ENCODE measurements around the gene MAPKAPK2. TPM values are rescaled to one million over a fixed set of nuclear protein-coding genes. Genes with fewer than 3 reads are reported as not detected.

MAPKAPK2 gene
- total RNA-seq, 2 experiments from 2014 or later, result 14.5 to 39.9 TPM

DNA sequence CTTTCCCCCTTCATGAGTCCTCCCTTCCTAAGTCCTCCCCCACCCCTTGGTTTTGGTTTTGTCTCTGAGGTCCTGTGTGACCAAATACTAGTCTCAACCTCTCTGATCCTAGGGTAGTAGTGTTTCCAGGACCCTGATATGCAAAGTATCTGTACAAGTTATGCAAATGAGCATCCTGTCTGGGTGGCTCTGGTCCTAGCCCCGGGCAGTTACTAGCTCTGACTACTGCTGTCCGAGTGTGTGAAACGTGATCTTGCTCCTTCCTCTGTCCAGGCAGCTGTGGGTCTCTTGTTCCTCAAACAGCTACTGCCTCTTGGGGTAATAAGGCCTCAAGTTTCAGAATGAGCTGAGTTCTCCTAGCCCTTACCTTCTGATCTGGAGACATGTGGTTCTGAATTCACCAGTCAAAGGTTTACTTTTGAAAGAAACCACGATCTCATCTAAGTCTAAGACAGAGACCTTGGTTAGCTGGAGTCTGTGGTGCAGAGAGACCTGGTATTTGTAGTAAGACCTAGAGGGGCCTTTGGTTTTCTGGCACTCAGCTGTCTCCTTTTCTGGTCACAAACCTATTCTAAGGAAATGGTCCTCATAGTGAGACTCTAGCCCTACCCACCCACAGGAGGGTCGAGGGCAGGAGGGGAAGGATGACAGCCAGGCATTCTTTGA is 54.8 kb downstream of the MAPKAPK2 start:
- ChIA-PET CTCF (ENCODE audit: unreplicated experiment) (interaction anchor here (0.9 to 1.4 kb wide), 2 partner anchors 20 to 243 kb away, joined by 3 to 4 read pairs; no protein-coding TSS in a partner anchor), POLR2A (interaction anchor here (0.6 to 2.8 kb wide), 8 partner anchors 20 to 303 kb away, joined by 3 to 11 read pairs (median 4); partner anchors contain the start of genes IL19 and MAPKAPK2)
- Histone ChIP-seq H3K79me2 (ENCODE audit: insufficient read depth, low read depth, low read length) (no peaks in the 10 kb centered on the region), H3K36me3 (ENCODE audit: insufficient read depth, low read length) (no peaks in the 10 kb centered on the region), H3K4me1 (ENCODE audit: insufficient read depth, low read length, poor library complexity, severe bottlenecking) (peaks cover 39% of the 10 kb centered on the region), H3K4me2 (ENCODE audit: low read length) (peak overlapping the region; percentile 47), H3K9me2 (ENCODE audit: insufficient read depth, low read length) (no peaks in the 10 kb centered on the region), H3K4me3 (ENCODE audit: low read depth, low read length, poor library complexity, severe bottlenecking) (no peak overlapping the region), H3K9me3 (ENCODE audit: low read length) (no peaks in the 10 kb centered on the region), H4K20me1 (ENCODE audit: insufficient read depth, low read length) (no peaks in the 10 kb centered on the region), H2AFZ (ENCODE audit: low read length) (peak overlapping the region; percentile 20; the same call in 1 of the 2 replicates), H3K27ac (ENCODE audit: low read depth, low read length, poor library complexity, severe bottlenecking) (peak overlapping the region; percentile 44)
- TF ChIP-seq EZH2phosphoT487 (IDR thresholded peaks at IDR 0.05; ENCODE audit: borderline replicate concordance, low read depth, low read length), result no peak
- TF ChIP-seq, protein P1, sequence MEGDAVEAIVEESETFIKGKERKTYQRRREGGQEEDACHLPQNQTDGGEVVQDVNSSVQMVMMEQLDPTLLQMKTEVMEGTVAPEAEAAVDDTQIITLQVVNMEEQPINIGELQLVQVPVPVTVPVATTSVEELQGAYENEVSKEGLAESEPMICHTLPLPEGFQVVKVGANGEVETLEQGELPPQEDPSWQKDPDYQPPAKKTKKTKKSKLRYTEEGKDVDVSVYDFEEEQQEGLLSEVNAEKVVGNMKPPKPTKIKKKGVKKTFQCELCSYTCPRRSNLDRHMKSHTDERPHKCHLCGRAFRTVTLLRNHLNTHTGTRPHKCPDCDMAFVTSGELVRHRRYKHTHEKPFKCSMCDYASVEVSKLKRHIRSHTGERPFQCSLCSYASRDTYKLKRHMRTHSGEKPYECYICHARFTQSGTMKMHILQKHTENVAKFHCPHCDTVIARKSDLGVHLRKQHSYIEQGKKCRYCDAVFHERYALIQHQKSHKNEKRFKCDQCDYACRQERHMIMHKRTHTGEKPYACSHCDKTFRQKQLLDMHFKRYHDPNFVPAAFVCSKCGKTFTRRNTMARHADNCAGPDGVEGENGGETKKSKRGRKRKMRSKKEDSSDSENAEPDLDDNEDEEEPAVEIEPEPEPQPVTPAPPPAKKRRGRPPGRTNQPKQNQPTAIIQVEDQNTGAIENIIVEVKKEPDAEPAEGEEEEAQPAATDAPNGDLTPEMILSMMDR (conservative IDR thresholded peaks at IDR 0.05; ENCODE audit: low read length), result no peak
- intact Hi-C loops (cut with micrococcal nuclease; ENCODE audit: unreplicated experiment), result loop anchor here (2.0 kb wide), 1 partner anchor 43 kb away; no protein-coding TSS in a partner anchor
- BruUV-seq (replicated peaks), result no TSS peak
- peak; percentile 79 for DNase-seq (ENCODE audit: low spot score)

DNA sequence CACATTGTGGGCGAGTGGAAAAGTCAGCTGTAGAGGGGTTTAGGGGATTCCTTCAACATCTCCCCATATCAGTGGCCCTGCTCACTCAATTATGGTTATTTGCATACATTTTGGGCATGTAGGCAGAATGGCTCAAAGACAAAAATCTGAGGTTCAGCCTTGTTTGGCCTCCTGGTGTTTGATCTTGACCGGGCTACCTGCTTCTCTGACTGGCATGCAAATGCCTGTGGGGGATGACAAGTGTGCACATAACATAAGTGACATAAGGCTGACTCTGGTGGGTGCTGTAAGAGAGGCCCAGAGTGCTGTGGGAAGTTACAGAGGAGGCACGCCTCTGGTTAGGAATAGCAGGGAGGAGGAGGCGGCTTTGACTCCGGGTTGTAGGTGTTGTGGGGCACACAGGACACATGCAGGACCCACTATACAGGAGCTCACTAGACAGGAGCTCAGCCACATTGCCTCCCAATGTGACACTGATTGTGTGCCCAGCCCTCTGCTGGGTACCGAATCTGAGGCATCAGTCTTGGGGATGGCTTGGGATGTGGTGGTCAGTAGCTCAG is 56.5 kb downstream of the MAPKAPK2 start:
- Histone ChIP-seq H4K20me1 (ENCODE audit: insufficient read depth, low read length) (no peaks in the 10 kb centered on the region), H3K27ac (ENCODE audit: low read depth, low read length, poor library complexity, severe bottlenecking) (no peak overlapping the region), H3K4me3 (ENCODE audit: low read depth, low read length, poor library complexity, severe bottlenecking) (no peak overlapping the region), H3K9me2 (ENCODE audit: insufficient read depth, low read length) (no peaks in the 10 kb centered on the region), H3K4me1 (ENCODE audit: insufficient read depth, low read length, poor library complexity, severe bottlenecking) (peaks cover 39% of the 10 kb centered on the region), H3K9me3 (ENCODE audit: low read length) (no peaks in the 10 kb centered on the region), H3K36me3 (ENCODE audit: insufficient read depth, low read length) (no peaks in the 10 kb centered on the region), H3K79me2 (ENCODE audit: insufficient read depth, low read depth, low read length) (no peaks in the 10 kb centered on the region), H3K4me2 (ENCODE audit: low read length) (peak overlapping the region; percentile 14; the same call in 1 of the 2 replicates), H2AFZ (ENCODE audit: low read length) (no peak overlapping the region)
- CTCF ChIA-PET (ENCODE audit: unreplicated experiment), result interaction anchor here (0.7 kb wide), 1 partner anchor 78 kb away, joined by 3 read pairs; no protein-coding TSS in a partner anchor
- intact Hi-C loops (cut with micrococcal nuclease; ENCODE audit: unreplicated experiment), result no loop called here
- DNase-seq (ENCODE audit: low spot score), result no peak
- BruUV-seq (replicated peaks), result no TSS peak
- TF ChIP-seq EZH2phosphoT487 (IDR thresholded peaks at IDR 0.05; ENCODE audit: borderline replicate concordance, low read depth, low read length), result no peak
- TF ChIP-seq, protein P1 (conservative IDR thresholded peaks at IDR 0.05; ENCODE audit: low read length), result no peak
- POLR2A ChIA-PET, result interaction anchor here (0.9 to 2.8 kb wide), 3 partner anchors 18 to 107 kb away, joined by 3 to 11 read pairs (median 3); partner anchors contain the start of gene IL19

Data from OCI-LY7 (cell line).